Thymus (tissue), 11 donors: ENCODE results near the gene SFRP2. TPM values are rescaled to one million over a fixed set of nuclear protein-coding genes. Genes with fewer than 3 reads are reported as not detected.
A peak's percentile ranks its signal among the peaks of the same experiment; 100 is the strongest.

Experiments used
- DNase-seq, 9 donors: peaks; one replicate each; pipeline ENCODE4 v3.0.0-alpha.2; 2013; ENCODE audit warnings: low spot score in 9 of 9, low read depth in 6 of 9, missing footprints in 1 of 9
- H3K27ac ChIP-seq, 2 donors: one replicate each; pipeline ENCODE4 v1.5.1; 2013; ENCODE audit warnings: control low read depth in 1 of 2, low read depth in 1 of 2, low read length in 1 of 2, mild to moderate bottlenecking in 1 of 2, moderate library complexity in 1 of 2
- H3K27me3 ChIP-seq, 2 donors: one replicate each; pipeline ENCODE4 v1.5.1; 2013; ENCODE audit warnings: low read length in 1 of 2; ENCODE audit not compliant: control insufficient read depth in 2 of 2, insufficient read depth in 1 of 2
- H3K36me3 ChIP-seq, 2 donors: one replicate each; pipeline ENCODE4 v1.5.1; 2013; ENCODE audit warnings: low read length in 1 of 2, mild to moderate bottlenecking in 1 of 2, moderate library complexity in 1 of 2; ENCODE audit not compliant: control insufficient read depth in 2 of 2, insufficient read depth in 2 of 2
- H3K4me1 ChIP-seq, 2 donors: one replicate each; pipeline ENCODE4 v1.5.1; 2013; ENCODE audit warnings: low read length in 2 of 2; ENCODE audit not compliant: control insufficient read depth in 2 of 2, insufficient read depth in 2 of 2
- H3K4me3 ChIP-seq, 2 donors: one replicate each; pipeline ENCODE4 v1.5.1; 2013; ENCODE audit warnings: low read length in 2 of 2, control low read depth in 1 of 2, mild to moderate bottlenecking in 1 of 2
- H3K9me3 ChIP-seq, 2 donors: one replicate each; pipeline ENCODE4 v1.5.1; 2013; ENCODE audit warnings: low read length in 1 of 2, mild to moderate bottlenecking in 1 of 2; ENCODE audit not compliant: control insufficient read depth in 2 of 2, insufficient read depth in 1 of 2
- WGBS: extraction: QIAGEN DNeasy Blood & Tissue Kit; methylation state at CpG from one replicate; pipeline ENCODE4 v1.1.7; 2013; 5-methylcytosine and 5-hydroxymethylcytosine counted together
- polyA plus RNA-seq: library from polyadenylated mRNA; stranded (reverse); fragments of 200-250 nt; gene quantifications from one replicate; pipeline ENCODE4 v1.2.3, GENCODE V29; 2013
- total RNA-seq: library from RNA; stranded (reverse); fragments of 120-200 nt; gene quantifications from one replicate; pipeline ENCODE4 v1.2.4, GENCODE V29; 2013
- donor health status: healthy.

The SFRP2 gene
- total and polyA plus RNA-seq, 2 donors: 0.96 to 1.7 TPM

GRCh38 chr4:153757407-153757806, 31.5 kb downstream of the SFRP2 start:
- Histone ChIP-seq H3K27me3 (peaks cover 13 to 47% of the 10 kb centered on the region in 2 donors), H3K27ac (no peak overlapping the region), H3K36me3 (no peaks in the 10 kb centered on the region), H3K9me3 (peaks cover 0 to 4% of the 10 kb centered on the region in 2 donors), H3K4me1 (peaks cover 2 to 3% of the 10 kb centered on the region in 2 donors), H3K4me3 (no peak overlapping the region)
- DNase-seq: no peak
- WGBS: 58% methylated on average over 1 of the region's 1 CpG

GRCh38 chr4:153755186-153755585, 33.7 kb downstream of the SFRP2 start:
- Histone ChIP-seq H3K27ac (no peak overlapping the region), H3K4me1 (peaks cover 2 to 3% of the 10 kb centered on the region in 2 donors), H3K4me3 (no peak overlapping the region), H3K9me3 (peaks cover 0 to 4% of the 10 kb centered on the region in 2 donors), H3K36me3 (no peaks in the 10 kb centered on the region), H3K27me3 (peaks cover 3 to 29% of the 10 kb centered on the region in 2 donors)
- 77% methylated on average over 2 of the region's 2 CpGs for WGBS
- DNase-seq: no peak

GRCh38 chr4:153750197-153750817, 38.6 kb downstream of the SFRP2 start:
- no peak overlapping the region for H3K4me3 ChIP-seq
- H3K9me3 ChIP-seq: no peaks in the 10 kb centered on the region
- no peaks in the 10 kb centered on the region for H3K27me3 ChIP-seq
- H3K27ac ChIP-seq: no peak overlapping the region
- no peaks in the 10 kb centered on the region for H3K36me3 ChIP-seq
- no peaks in the 10 kb centered on the region for H3K4me1 ChIP-seq
- peak; percentile 40 to 88 (median 67) for DNase-seq
- WGBS: 43% methylated on average over 5 of the region's 5 CpGs

DNA sequence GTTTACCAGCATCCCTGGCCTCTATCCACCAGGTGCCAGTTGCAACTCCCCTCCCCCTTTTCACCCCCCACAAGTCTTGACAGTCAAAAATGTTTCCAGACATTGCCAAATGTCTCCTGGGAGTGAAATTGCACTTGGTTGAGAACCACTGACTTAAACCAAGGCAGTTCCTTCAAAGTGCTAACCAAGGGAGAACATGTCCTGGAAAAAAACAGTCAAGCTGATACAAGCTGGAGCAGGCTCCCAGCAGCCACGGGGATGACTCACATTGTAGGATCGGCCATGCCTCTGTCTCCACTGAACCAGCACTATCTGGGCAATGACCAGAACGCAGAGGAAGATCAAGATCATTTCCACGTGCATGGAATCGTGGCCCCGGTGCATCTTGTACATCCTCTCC, 40.5 kb downstream of the SFRP2 start:
- WGBS: 88% methylated on average over 6 of the region's 6 CpGs
- Histone ChIP-seq H3K36me3 (no peaks in the 10 kb centered on the region), H3K27ac (no peak overlapping the region)

DNA sequence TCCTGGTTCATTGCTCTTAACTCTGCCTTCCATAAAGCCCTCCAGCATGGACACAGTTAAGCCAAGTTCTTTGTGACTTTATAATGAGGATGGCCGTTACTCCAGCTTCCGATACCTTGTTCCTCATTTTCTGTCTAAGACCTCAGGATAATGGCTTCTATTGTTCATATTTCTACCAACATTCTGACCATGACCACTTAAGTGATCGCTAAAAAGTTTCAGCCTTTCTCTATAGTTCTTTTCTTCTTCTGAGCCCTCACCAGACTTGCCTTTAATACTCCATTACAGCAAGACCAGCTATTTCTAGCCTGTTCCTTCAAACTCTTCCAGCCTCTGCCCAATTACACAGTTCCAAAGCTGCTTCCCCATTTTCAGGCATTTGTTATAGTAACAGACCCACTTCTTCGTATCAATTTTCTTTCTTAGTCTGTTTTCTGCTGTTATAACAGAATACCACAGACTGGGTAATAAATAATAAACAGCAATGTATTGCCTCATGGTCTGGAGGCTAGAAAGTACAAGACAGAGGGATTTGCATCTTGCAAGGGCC, 41.4 kb downstream of the SFRP2 start:
- 72% methylated on average over 4 of the region's 4 CpGs for WGBS
- no peak for DNase-seq
- Histone ChIP-seq H3K27ac (no peak overlapping the region), H3K36me3 (no peaks in the 10 kb centered on the region), H3K27me3 (no peaks in the 10 kb centered on the region), H3K4me1 (no peaks in the 10 kb centered on the region), H3K4me3 (no peak overlapping the region), H3K9me3 (peaks cover 0 to 5% of the 10 kb centered on the region in 2 donors)

More for the DNA sequence above, 40.5 kb downstream of the SFRP2 start:
- Histone ChIP-seq H3K9me3 (peaks cover 0 to 5% of the 10 kb centered on the region in 2 donors), H3K4me1 (no peaks in the 10 kb centered on the region), H3K4me3 (no peak overlapping the region), H3K27me3 (no peaks in the 10 kb centered on the region)
- DNase-seq: no peak

GRCh38 chr4:153745651-153746050, 43.2 kb downstream of the SFRP2 start:
- DNase-seq: no peak
- Histone ChIP-seq H3K36me3 (no peaks in the 10 kb centered on the region), H3K27ac (no peak overlapping the region), H3K9me3 (peaks cover 0 to 5% of the 10 kb centered on the region in 2 donors), H3K4me3 (no peak overlapping the region), H3K4me1 (no peaks in the 10 kb centered on the region), H3K27me3 (no peaks in the 10 kb centered on the region)

GRCh38 chr4:153741541-153741940, 47.3 kb downstream of the SFRP2 start:
- no peak overlapping the region for H3K4me3 ChIP-seq
- H3K27me3 ChIP-seq: no peaks in the 10 kb centered on the region
- no peaks in the 10 kb centered on the region for H3K36me3 ChIP-seq
- 88% methylated on average over 2 of the region's 2 CpGs for WGBS
- no peak for DNase-seq
- H3K4me1 ChIP-seq: no peaks in the 10 kb centered on the region
- H3K9me3 ChIP-seq: peaks cover 0 to 5% of the 10 kb centered on the region in 2 donors
- no peak overlapping the region for H3K27ac ChIP-seq

GRCh38 chr4:153735906-153736461, 52.9 kb downstream of the SFRP2 start:
- Histone ChIP-seq H3K4me3 (no peak overlapping the region), H3K36me3 (no peaks in the 10 kb centered on the region), H3K4me1 (no peaks in the 10 kb centered on the region), H3K9me3 (no peaks in the 10 kb centered on the region), H3K27me3 (no peaks in the 10 kb centered on the region), H3K27ac (no peak overlapping the region)
- DNase-seq: no peak

- 83% methylated on average over 4 of the region's 4 CpGs for WGBS
- H3K9me3 ChIP-seq: no peaks in the 10 kb centered on the region
Observed at GRCh38 chr4:153733751-153734448, 55.0 kb downstream of the SFRP2 start.

More at GRCh38 chr4:153733751-153734448, 55.0 kb downstream of the SFRP2 start:
- H3K36me3 ChIP-seq: no peaks in the 10 kb centered on the region
- peaks cover 0 to under 1% of the 10 kb centered on the region in 2 donors for H3K4me1 ChIP-seq
- no peaks in the 10 kb centered on the region for H3K27me3 ChIP-seq
- H3K27ac ChIP-seq: no peak overlapping the region
- H3K4me3 ChIP-seq: no peak overlapping the region
- no peak for DNase-seq
